GM18861 (cell line): ENCODE measurements around the gene TBL1XR1.
"Not testable (repeated sequence)": the region's sequence is repeated elsewhere in the genome, so short reads cannot be mapped to it uniquely, and the experiment has no call there.

Experiments used
- ATAC-seq: cut with Tn5 transposase; IDR thresholded peaks from one replicate; pipeline ENCODE4 v1.9.1; 2021; ENCODE audit not compliant: unreplicated experiment

TBL1XR1 gene

DNA sequence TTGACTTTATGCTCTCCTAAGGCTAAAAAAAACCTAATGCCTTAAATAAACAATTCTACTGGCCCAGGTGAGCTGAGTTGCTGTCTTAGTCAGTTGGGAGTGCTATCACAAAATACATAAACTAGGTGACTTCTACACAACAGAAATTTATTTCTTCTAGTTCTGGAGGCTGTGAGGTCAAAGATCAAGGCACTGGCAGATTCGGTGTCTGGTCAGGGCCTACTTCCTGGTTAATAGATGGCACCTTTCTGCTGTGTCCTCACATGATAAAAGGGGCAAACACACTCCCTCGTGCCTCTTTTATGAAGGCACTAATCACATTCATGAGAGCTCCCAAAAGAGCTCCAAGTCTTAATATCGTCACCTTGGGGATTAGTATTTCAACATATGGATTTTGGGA lies 11.5 kb upstream of the TBL1XR1 start:
- ATAC-seq: no peak

- ATAC-seq: no peak
Measured at GRCh38 chr3:177208223-177208622, 10.9 kb upstream of the TBL1XR1 start.

DNA sequence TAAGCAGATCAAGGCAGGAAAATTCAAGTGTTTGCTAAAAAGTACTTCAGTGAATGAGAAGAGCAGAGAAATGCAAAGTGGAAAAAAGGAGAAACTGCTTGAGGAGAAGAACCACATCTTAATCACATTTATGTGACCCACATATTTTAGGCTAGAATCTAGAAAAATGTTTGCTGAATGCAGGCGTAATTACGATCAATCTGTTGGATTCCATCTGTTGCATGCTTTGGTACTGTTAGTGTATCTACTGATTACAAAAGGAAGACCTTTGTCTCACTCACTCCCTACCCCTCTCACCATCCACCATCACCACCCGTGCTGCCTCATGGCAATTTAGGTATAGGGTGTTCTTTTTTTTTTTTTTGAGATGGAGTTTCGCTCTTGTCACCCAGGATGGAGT lies 9.7 kb upstream of the TBL1XR1 start:
- no peak for ATAC-seq

DNA sequence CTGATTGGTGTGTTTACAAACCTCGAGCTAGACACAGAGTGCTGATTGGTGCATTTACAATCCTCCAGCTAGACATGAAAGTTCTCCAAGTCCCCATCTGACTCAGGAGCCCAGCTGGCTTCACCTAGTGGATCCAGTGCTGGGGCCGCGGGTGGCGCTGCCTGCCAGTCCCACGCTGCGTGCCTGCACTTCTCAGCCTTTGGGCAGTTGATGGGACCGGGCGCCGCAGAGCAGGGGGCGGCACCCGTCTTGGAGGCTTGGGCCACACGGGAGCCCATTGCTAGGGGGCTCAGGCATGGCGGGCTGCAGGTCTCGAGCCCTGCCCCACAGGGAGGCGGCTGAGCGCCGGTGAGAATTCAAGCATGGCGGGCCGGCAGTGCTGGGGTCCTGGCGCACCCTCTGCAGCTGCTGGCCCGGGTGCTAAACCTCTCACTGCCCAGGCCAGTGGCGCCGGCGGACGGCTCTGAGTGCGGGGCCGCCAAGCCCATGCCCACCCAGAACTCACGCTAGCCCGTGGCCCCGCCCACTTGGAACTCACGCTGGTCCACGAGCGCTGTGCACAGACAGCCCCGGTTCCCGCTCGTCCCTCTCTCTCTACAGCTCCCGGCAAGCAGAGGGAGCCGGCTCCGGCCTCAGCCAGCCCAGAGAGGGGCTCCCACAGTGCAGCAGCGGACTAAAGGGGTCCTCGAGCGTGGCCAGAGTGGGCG lies 6.6 kb upstream of the TBL1XR1 start:
- ATAC-seq: no peak

GRCh38 chr3:177203016-177203415 lies 5.7 kb upstream of the TBL1XR1 start:
- not testable (repeated sequence) for ATAC-seq

GRCh38 chr3:177201700-177202397 lies 4.6 kb upstream of the TBL1XR1 start:
- ATAC-seq: peak; percentile 82

DNA sequence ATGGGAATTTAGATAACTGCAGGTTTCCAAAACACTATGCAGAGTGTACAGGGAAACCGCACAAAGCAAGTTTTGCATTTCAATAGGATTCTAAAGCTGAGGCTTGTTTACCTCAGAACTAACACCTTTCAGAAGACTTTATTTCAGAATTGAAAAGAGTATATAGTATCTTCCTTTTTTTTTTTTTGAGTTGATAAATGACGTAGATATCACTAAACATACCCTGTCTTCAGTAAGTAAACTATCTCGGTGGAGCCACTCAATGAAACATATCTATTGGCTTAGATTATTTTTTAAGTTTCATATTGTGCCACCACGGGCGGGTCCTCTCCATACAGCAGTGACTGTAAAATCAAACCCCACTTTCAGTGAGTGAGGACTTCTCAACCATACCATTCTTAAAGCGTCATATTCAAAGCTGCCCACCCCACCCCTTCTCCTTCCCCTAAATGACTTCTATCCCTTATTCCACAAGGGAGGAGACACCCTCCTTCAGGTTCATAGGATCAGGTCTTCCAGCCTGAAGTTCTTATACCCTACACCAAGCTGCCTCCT lies 2.0 kb upstream of the TBL1XR1 start:
- no peak for ATAC-seq

GRCh38 chr3:177197727-177198460 lies 612 bp upstream of the TBL1XR1 start:
- ATAC-seq: peak; percentile 14

DNA sequence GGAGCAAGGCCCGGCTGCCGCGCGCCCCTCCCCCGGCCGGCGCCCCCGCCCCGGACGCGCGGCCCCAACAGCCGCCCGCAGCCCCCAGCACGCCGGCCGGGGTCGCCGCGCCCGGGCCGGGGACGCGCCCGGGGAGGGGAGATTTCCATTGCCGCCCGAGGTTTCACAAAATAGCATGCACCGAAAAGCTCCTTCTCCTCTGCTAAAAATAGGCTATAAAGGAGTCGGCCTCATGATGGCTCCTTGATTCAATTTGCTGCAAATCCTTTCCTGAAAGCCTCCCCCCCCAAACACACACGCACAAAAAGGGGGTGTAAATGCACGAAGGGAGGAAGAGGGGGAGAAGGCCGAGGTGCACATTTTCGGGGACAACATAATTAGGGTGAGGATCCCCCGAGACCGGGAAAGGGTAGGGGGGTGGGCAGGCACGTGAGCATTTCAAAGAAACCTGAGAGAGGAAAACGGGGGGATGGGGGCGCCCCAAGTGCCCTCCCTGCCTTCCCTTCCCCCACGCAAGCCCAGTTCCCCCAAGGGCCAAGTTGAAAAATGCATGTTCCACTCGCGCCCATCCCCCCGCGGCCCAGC lies 734 bp downstream of the TBL1XR1 start:
- no peak for ATAC-seq

- ATAC-seq: no peak
Measured at GRCh38 chr3:177196008-177196455, 1.2 kb downstream of the TBL1XR1 start.

- ATAC-seq: no peak
Measured at GRCh38 chr3:177195242-177195991, 1.9 kb downstream of the TBL1XR1 start.

DNA sequence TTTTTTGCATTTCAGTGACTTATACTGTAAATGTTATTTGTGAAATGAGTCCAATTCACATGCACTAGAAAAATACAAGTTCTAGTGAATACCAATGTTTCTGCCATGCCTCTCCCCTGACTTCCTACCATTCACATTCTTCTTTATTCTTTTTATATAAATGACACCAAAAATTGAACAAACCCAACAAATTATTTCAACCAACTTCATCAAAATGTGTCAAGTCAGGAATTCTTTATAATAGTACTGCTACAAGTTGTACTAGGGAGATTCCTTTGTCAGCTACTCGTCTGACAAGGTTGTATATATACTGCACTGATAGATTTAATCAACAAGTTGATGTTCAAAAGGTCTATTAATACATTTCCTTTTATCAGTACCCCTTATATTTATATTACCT lies 3.0 kb downstream of the TBL1XR1 start:
- no peak for ATAC-seq

GRCh38 chr3:177193688-177194268 lies 3.5 kb downstream of the TBL1XR1 start:
- no peak for ATAC-seq

DNA sequence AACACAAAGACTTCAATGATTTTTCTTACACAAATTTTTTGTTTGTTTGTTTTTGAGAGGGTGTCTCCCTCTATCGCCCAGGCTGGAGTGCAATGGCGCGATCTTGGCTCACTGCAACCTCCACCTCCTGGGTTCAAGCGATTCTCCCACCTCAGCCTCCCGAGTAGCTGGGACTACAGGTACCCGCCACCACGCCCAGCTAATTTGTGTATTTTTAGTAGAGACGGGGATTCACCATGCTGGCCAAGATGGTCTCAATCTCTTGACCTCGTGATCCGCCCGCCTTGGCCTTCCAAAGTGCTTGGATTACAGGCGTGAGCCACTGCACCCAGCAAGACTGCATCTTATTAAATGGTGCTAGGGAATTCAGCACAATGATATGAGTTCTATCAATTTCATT lies 4.0 kb downstream of the TBL1XR1 start:
- not testable (repeated sequence) for ATAC-seq

DNA sequence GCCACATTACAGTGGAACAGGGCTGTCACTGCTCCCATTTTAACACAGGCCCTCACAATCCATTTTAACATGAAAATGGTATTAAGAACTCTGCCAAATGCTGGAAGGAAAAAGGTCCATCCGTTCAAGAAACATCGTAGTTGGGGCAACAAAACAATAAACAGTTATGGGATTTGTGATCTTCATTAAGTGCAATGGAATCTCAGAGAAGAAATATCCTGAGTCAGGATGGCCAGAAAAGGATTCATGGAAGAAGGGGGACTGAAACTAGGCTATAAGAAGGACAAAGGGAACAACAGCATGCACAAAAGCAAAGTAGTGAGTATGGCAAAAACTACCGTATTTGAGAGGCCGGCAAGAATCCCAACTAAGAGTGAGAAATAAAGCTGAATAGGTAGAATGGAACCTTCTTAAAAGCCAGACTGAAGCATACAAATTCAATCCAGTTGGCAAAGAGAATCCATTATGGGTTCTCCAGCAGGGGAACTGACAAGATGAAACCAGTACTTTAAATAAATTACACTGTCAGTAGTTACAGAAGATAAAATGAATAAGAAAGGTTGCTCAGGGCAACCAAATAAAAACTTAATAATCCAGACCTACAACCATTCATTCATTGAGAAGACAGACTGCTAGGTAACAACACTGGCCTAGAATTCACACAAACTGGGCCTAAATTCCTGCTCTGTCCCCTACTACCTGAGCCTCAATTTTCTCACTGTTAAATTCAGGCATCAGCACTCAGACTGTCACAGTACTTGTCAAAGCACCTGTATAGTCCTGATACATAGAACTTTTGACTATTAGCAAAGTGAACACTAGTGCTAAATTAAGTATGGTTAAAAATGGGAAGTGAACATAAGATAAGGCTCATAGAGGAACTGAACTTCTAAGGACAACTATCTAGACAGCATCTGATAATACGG lies 6.3 kb downstream of the TBL1XR1 start:
- ATAC-seq: peak; percentile 41

GRCh38 chr3:177190184-177190583 lies 7.1 kb downstream of the TBL1XR1 start:
- ATAC-seq: not testable (repeated sequence)

DNA sequence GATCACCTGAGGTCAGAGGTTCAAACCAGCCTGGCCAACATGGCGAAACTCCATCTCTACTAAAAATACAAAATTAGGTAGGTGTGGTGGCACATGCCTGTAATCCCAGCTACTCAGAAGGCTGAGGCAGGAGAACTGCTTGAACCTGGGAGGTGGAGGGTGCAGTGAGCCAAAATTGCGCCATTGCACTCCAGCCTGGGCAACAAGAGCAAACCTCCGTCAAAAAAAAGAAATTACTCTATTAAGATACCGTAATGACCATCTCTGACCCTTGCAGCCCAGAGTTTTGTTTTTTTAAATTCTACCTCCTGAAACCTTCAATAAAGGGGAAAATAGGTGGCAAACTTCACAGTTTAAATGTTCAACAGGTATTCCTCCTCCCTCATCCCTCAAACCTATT lies 9.0 kb downstream of the TBL1XR1 start:
- ATAC-seq: not testable (repeated sequence)

DNA sequence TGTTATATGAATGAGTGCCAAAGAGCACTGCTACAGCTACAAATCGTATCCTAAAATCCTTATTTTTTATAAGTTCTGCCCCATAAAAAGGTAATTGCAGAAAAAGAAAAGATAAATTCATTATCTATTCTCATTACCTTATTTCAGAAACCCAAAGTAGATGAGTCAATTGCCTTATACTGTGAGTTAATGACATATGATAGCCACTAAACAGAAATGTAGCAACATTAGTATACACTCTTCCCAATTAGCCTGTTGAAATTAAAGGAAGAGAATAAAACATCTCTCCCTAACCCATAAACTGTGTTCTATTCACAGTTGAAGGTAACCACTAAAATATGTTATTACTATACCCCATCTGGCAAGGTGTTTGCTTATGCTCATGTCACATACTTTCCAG lies 11.0 kb downstream of the TBL1XR1 start:
- ATAC-seq: no peak

DNA sequence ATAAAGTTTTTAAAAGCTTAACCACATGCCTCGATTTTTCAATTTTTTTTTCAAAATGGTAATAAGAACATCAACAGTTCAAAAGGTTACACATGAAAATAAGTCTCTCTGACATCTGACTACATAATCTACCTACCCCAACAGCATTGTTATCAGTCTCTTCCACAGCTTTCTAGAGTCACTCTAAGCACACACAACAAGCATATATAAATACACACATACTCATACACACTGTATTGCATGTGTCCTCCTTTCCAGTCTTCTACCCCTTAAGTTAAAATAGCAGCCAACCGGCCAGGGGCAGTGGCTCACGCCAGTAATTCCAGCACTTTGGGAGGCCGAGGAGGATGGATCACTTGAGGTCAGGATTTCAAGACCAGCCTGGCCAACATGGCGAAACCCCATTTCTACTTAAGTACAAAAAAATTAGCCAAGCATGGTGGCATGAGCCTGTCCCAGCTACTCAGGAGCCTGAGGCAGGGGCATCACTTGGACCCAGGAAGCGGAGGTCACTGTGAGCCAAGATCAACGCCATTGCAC lies 12.2 kb downstream of the TBL1XR1 start:
- ATAC-seq: peak; percentile 19
